Activated CD4-positive, alpha-beta memory T cell treated with anti-CD3 and anti-CD28 coated beads for 36 hours (primary cell): Measurements from ENCODE around the gene COL6A1. TPM values are rescaled to one million over a fixed set of nuclear protein-coding genes. Genes with fewer than 3 reads are reported as not detected.

Source experiments
- CTCF ChIA-PET: fragments of 350-600 bp; sonication (Branson Sonifier 250); formaldehyde crosslinking; loops from one replicate; lab custom pipeline; 2021; ENCODE audit warnings: antibody characterized with exemption, inconsistent platforms; lab: Charles Lee
- POLR2A ChIA-PET: fragments of 350-600 bp; sonication (Branson Sonifier 250); formaldehyde crosslinking; loops from one replicate; lab custom pipeline; 2021; ENCODE audit warnings: antibody characterized with exemption; lab: Charles Lee
- DNase-seq: peaks from one replicate; pipeline ENCODE4 v3.0.0-alpha.2; 2020
- H3K27ac Mint-ChIP-seq: one replicate; pipeline ENCODE4 v1.8.0; 2021; ENCODE audit warnings: mixed read lengths
- H3K27me3 Mint-ChIP-seq: one replicate; pipeline ENCODE4 v1.8.0; 2021; ENCODE audit warnings: mixed read lengths
- H3K36me3 Mint-ChIP-seq: one replicate; pipeline ENCODE4 v1.8.0; 2021; ENCODE audit warnings: mixed read lengths
- H3K4me1 Mint-ChIP-seq: one replicate; pipeline ENCODE4 v1.8.0; 2021; ENCODE audit warnings: low read depth, mixed read lengths
- H3K4me3 Mint-ChIP-seq: one replicate; pipeline ENCODE4 v1.8.0; 2021; ENCODE audit warnings: mild to moderate bottlenecking, mixed read lengths
- H3K9me3 Mint-ChIP-seq: one replicate; pipeline ENCODE4 v1.8.0; 2021; ENCODE audit warnings: mixed read lengths
- intact Hi-C: fragments of 100-400 bp; cut with micrococcal nuclease; formaldehyde crosslinking; loops from one replicate; pipeline ENCODE4 v1.15.1; 2023
- total RNA-seq, 2 experiments: library from RNA; stranded (reverse); gene quantifications; one replicate each; pipeline ENCODE4 v1.2.3, GENCODE V29; 2021

The COL6A1 gene, protein sequence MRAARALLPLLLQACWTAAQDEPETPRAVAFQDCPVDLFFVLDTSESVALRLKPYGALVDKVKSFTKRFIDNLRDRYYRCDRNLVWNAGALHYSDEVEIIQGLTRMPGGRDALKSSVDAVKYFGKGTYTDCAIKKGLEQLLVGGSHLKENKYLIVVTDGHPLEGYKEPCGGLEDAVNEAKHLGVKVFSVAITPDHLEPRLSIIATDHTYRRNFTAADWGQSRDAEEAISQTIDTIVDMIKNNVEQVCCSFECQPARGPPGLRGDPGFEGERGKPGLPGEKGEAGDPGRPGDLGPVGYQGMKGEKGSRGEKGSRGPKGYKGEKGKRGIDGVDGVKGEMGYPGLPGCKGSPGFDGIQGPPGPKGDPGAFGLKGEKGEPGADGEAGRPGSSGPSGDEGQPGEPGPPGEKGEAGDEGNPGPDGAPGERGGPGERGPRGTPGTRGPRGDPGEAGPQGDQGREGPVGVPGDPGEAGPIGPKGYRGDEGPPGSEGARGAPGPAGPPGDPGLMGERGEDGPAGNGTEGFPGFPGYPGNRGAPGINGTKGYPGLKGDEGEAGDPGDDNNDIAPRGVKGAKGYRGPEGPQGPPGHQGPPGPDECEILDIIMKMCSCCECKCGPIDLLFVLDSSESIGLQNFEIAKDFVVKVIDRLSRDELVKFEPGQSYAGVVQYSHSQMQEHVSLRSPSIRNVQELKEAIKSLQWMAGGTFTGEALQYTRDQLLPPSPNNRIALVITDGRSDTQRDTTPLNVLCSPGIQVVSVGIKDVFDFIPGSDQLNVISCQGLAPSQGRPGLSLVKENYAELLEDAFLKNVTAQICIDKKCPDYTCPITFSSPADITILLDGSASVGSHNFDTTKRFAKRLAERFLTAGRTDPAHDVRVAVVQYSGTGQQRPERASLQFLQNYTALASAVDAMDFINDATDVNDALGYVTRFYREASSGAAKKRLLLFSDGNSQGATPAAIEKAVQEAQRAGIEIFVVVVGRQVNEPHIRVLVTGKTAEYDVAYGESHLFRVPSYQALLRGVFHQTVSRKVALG
- under 1 TPM; 0.39 to 0.40 TPM for total RNA-seq

DNA sequence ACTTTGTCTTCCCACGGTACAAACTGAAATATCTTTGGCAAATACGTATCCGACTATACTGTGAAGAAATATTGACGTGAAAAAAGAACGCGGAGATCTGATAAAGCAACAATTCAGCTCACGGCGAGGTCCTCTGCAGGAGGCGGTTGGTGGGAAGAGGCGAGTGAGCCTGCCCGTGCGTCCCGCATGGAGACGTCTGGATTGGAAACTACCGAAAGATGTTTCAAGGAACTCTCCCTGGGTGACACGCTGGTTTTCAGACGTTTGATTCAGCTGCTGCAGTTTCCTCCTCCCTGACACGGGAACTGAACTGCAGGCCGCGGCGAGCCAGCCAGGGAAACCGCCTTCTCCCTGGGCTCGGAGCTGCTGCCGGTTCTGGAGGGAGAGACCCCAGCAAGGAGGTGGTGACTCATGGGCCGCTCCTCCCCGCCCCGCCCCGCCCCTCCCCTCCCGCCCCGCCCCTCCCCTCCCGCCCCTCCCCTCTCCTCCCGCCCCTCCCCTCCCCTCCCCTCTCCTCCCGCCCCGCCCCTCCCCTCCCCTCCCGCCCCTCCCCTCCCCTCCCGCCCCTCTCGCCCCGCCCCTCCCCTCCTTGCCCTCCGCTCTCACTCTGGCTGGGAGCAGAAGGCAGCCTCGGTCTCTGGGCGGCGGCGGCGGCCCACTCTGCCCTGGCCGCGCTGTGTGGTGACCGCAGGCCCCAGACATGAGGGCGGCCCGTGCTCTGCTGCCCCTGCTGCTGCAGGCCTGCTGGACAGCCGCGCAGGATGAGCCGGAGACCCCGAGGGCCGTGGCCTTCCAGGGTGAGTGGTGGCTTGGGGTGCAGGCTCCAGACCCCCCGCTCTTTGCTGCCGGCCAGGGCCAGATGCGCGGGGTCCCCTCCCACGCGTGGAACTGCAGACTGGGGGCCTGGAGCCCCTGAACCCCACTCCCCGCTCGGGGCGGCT lies at the start of gene COL6A1:
TSS of gene COL6A1 (plus strand) at position 620 of the 941 bp plus-strand sequence. CDS start at position 701, 81 bp downstream.
- Mint-ChIP-seq H3K4me1 (peaks cover 1% of the 10 kb centered on the region), H3K4me3 (peak within 1 kb of the TSS; percentile 20), H3K27me3 (peaks cover 7% of the 10 kb centered on the region), H3K36me3 (no peaks in the 10 kb centered on the region), H3K27ac (no peak within 1 kb of the TSS), H3K9me3 (no peaks in the 10 kb centered on the region)
- intact Hi-C loops: no loop called here
- DNase-seq: peak; percentile 65
- CTCF ChIA-PET: interaction anchor here (0.8 kb wide), 1 partner anchor 162 kb away, joined by 6 read pairs; no protein-coding TSS in a partner anchor
- POLR2A ChIA-PET: no interaction called here

DNA sequence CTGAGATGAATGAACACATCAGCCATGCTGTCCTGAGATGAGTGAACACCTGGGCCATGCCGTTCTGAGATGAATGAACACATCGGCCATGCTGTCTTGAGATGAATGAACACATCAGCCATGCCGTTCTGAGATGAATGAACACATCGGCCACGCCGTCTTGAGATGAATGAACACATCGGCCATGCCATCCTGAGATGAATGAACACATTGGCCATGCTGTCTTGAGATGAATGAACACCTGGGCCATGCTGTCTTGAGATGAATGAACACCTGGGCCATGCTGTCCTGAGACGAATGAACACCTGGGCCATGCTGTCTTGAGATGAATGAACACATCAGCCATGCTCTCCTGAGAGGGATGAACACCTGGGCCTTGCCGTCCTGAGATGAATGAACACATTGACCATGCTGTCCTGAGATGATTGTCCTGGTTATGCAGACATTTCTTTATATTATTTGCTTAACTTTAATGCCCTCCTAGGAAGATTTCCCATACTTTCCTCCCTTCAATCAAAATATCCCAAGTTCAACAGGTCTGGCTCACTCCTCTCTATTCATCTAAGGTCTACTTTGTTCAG lies 48.6 kb upstream of the COL6A1 start:
- Mint-ChIP-seq H3K36me3 (peaks cover 5% of the 10 kb centered on the region), H3K27ac (peak overlapping the region; percentile 56), H3K4me1 (peaks cover 27% of the 10 kb centered on the region), H3K27me3 (peaks cover 19% of the 10 kb centered on the region), H3K9me3 (peaks cover 5% of the 10 kb centered on the region), H3K4me3 (no peak overlapping the region)
- DNase-seq: peak; percentile 71
- ChIA-PET CTCF (no interaction called here), POLR2A (interaction anchor here (0.7 kb wide), 1 partner anchor 11 kb away, joined by 4 read pairs; no protein-coding TSS in a partner anchor)
- intact Hi-C loops: loop anchor here (2.0 kb wide), 1 partner anchor 114 kb away; no protein-coding TSS in a partner anchor

DNA sequence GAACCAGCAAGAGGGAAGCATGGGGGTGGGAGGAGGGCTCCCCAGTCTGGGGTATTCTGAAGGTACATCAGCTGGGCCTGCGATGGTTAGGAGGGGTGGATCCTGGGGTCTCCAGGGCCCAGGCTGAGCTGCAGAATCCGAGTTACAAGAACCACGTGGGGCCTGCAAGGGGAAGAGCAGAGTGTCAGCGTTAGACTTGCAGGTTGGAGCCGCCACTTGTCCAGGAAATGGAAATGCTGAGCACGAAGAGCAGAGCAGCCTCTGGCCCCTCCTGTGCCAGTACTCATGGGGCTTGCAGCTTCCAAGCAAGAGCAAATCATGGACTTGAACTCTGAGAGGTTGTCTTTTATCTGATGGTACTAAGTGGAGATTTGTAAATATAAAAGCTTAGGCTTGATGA lies 47.5 kb upstream of the COL6A1 start:
- peaks cover 5% of the 10 kb centered on the region for H3K9me3 Mint-ChIP-seq
- ChIA-PET POLR2A (no interaction called here), CTCF (interaction anchor here (0.6 to 1.0 kb wide), 2 partner anchors 11 to 39 kb away, joined by 3 to 4 read pairs; no protein-coding TSS in a partner anchor)
- intact Hi-C loops: no loop called here
- H3K4me1 Mint-ChIP-seq: peaks cover 27% of the 10 kb centered on the region
- peaks cover 19% of the 10 kb centered on the region for H3K27me3 Mint-ChIP-seq
- peaks cover 5% of the 10 kb centered on the region for H3K36me3 Mint-ChIP-seq
- H3K27ac Mint-ChIP-seq: no peak overlapping the region
- DNase-seq: no peak
- H3K4me3 Mint-ChIP-seq: no peak overlapping the region

DNA sequence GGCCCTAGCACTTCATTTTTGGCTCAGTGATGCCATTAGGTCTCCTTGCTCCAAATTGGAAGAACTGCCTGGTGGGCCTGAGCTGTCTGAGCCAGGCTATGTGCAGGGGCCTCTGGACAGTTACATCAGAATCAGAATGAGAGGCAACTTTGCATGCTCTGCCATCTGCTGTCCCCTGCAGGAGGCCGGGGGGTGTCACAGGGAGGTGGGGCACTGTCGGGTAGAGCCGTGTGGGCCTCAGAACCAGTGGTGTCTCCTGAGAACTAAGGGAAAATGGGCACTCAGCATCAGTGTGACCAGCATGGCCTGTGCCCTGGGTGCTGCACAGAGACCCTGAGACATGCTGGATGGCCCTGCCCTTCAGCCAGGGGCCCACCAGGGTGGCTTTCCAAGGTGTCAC lies 47.0 kb upstream of the COL6A1 start:
- H3K4me3 Mint-ChIP-seq: no peak overlapping the region
- peaks cover 19% of the 10 kb centered on the region for H3K27me3 Mint-ChIP-seq
- ChIA-PET POLR2A (no interaction called here), CTCF (no interaction called here)
- intact Hi-C loops: no loop called here
- peaks cover 27% of the 10 kb centered on the region for H3K4me1 Mint-ChIP-seq
- no peak for DNase-seq
- peaks cover 5% of the 10 kb centered on the region for H3K9me3 Mint-ChIP-seq
- no peak overlapping the region for H3K27ac Mint-ChIP-seq
- peaks cover 5% of the 10 kb centered on the region for H3K36me3 Mint-ChIP-seq

DNA sequence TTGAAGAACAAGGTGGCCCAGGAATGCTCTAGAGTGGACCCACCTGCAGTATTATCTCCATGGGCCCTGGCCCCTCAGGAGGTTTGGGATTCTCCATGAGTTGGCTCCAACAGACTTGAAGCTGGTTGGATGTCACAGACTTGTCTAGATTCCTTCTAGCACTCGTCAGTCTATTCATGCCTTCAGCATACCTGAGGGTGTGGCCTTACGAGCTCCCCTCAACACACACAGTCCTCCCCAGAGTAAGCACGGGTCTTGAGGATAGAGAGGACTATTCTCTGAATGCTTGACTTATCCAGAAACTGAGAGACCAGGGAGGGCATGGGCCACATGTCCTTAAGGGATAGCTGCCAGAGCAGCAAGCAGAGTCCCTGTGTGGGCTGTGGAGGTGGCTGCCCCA lies 45.9 kb upstream of the COL6A1 start:
- POLR2A ChIA-PET: no interaction called here
- H3K9me3 Mint-ChIP-seq: peaks cover 5% of the 10 kb centered on the region
- peaks cover 19% of the 10 kb centered on the region for H3K27me3 Mint-ChIP-seq
- H3K4me1 Mint-ChIP-seq: peaks cover 27% of the 10 kb centered on the region
- H3K4me3 Mint-ChIP-seq: no peak overlapping the region
- H3K27ac Mint-ChIP-seq: no peak overlapping the region
- peaks cover 5% of the 10 kb centered on the region for H3K36me3 Mint-ChIP-seq
- no peak for DNase-seq
- intact Hi-C loops: no loop called here
- CTCF ChIA-PET: no interaction called here

DNA sequence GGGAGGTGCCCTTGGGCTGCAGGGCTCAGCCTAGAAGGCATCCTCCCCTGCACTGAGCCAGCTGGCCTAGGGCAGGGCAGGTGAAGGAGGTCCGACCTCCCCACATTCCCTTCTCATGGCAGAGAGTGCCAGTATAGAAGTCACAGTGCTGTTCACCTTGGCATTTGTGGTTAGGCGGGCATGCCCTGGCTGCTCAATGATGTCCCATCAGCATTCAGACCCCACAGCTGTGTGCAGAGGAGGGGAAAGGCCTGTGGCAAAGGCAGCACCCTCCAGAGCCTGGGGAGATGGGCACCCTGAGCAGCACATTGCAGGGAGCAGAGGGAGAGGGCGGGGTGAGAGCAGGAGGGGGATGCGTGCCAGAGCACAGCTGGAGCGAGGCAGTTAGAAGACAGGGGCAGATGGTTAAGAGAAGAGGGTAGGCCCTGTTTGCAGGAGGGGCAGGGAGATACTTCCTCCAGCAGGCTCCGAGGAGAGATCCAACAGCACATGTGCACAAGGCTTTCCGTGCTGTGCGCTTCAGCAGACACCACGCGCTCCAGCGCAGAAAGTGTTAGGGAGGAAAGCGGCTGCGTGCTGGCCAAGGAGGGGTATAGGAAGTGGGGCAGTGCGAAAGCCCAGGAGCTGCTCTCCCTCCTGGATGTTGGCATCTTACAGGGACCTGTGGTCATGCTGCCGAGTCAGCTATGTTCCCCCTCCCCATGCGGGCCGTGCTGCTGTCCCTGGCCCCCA lies 43.7 kb upstream of the COL6A1 start:
- H3K36me3 Mint-ChIP-seq: peaks cover 5% of the 10 kb centered on the region
- intact Hi-C loops: no loop called here
- no peak for DNase-seq
- H3K27me3 Mint-ChIP-seq: peaks cover 3% of the 10 kb centered on the region
- peaks cover 3% of the 10 kb centered on the region for H3K9me3 Mint-ChIP-seq
- ChIA-PET CTCF (no interaction called here), POLR2A (no interaction called here)
- peaks cover 8% of the 10 kb centered on the region for H3K4me1 Mint-ChIP-seq
- no peak overlapping the region for H3K27ac Mint-ChIP-seq
- H3K4me3 Mint-ChIP-seq: no peak overlapping the region

DNA sequence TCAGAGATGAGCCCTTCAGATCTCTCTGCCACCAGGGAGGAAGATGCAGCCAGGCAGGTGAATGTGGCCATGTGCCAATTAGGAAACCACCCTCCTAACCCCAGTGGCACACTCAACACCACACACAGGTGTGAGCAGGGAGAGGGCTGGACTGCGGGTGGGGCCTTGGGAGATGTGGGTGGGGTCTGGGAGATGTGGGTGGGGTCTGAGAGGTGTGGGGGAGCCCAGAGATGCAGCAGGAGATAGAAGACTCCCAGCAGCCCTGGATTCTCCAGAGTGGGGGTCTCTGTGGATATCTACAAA lies 43.2 kb upstream of the COL6A1 start:
- DNase-seq: no peak
- Mint-ChIP-seq H3K36me3 (no peaks in the 10 kb centered on the region), H3K4me3 (no peak overlapping the region), H3K9me3 (no peaks in the 10 kb centered on the region), H3K4me1 (peaks cover 4% of the 10 kb centered on the region), H3K27me3 (no peaks in the 10 kb centered on the region), H3K27ac (no peak overlapping the region)
- POLR2A ChIA-PET: no interaction called here
- intact Hi-C loops: no loop called here
- CTCF ChIA-PET: no interaction called here

DNA sequence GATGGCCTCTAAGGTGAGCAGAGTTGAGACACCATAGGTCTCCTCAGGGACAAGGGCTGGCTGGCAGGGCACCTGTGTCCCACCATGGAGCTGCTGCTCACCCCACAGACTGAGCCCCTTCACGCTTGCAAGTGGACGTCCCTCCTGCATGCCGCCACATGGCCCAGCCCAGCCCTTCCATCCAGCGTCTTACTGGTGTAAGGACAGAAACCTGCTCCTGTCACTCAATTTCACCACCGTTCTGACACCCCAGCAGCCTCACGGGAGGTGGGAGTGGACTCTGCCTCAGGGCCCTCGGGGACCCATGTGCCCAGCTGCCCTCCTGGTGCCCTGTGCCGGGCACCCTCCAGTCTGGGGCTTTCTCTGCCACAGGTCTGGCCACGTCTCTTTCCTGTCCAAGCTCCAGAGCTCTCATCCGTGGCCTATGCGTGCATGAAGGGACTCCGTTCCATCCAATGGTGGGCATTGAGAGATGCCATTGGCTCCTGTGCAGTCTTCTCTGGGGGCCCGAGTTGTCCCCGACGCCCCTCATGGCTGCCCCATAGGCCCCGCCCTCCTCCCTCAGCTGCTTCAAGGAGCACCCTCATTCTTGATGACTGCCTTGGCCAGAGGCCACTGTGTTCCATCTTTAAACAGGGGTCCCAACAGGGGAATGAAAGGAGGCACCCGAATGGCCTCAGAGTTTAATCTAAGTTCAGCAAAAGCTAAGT lies 42.6 kb upstream of the COL6A1 start:
- no peak for DNase-seq
- POLR2A ChIA-PET: no interaction called here
- Mint-ChIP-seq H3K27me3 (no peaks in the 10 kb centered on the region), H3K36me3 (no peaks in the 10 kb centered on the region), H3K27ac (no peak overlapping the region), H3K4me3 (no peak overlapping the region), H3K9me3 (no peaks in the 10 kb centered on the region), H3K4me1 (peaks cover 4% of the 10 kb centered on the region)
- intact Hi-C loops: no loop called here
- CTCF ChIA-PET: no interaction called here

DNA sequence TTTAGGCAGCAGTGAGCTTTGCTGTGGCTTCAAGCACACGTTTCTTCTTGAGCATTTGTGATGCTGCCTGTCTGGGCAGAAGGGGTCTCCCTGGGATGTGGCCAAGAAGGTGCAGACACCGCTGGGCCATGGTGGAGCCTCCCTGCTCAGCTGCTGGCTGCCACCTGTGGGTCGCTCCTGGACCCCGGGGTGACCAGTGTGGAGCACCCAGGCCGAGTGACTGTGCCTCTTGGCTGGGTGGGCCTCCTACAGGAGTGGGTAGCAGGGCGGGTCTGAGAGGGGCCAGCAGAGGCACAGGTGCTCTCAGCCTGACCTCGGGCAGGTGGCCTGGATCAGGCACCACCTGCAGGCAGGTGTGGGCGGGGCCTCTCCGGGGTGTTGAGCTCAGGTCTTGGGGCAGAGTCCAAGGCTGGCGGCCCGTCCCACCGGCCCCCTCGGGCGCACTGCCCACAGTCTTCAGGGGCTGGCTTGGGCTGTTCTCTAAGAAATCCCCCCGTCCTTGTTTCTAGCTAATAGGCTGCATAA lies 42.0 kb upstream of the COL6A1 start:
- H3K36me3 Mint-ChIP-seq: no peaks in the 10 kb centered on the region
- intact Hi-C loops: no loop called here
- DNase-seq: no peak
- no peaks in the 10 kb centered on the region for H3K9me3 Mint-ChIP-seq
- no peaks in the 10 kb centered on the region for H3K4me1 Mint-ChIP-seq
- ChIA-PET POLR2A (no interaction called here), CTCF (no interaction called here)
- H3K4me3 Mint-ChIP-seq: no peak overlapping the region
- no peak overlapping the region for H3K27ac Mint-ChIP-seq
- H3K27me3 Mint-ChIP-seq: no peaks in the 10 kb centered on the region

DNA sequence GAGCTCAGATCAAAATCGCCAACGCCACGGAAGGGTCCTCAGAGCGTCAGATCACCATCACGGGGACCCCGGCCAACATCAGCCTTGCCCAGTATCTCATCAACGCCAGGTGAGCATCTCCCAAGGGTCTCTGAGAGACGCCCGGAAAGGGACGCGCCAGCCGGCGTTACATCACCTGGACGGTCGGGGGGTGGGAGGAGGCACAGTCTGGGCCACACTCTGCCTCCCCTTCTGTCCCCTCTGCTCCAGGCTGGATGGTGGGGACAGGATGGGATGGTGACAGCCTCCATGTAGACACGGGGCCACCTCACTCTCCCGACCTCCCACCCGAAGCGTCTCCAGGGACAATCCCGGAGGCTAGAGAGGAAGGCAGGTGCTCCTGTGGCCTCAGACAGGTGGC lies 41.5 kb upstream of the COL6A1 start:
- Mint-ChIP-seq H3K9me3 (no peaks in the 10 kb centered on the region), H3K4me3 (no peak overlapping the region), H3K36me3 (no peaks in the 10 kb centered on the region), H3K4me1 (no peaks in the 10 kb centered on the region), H3K27ac (no peak overlapping the region), H3K27me3 (no peaks in the 10 kb centered on the region)
- intact Hi-C loops: no loop called here
- CTCF ChIA-PET: no interaction called here
- POLR2A ChIA-PET: no interaction called here
- DNase-seq: no peak
